ENCODE data around the gene KCNAB1. TPM values are rescaled to one million over a fixed set of nuclear protein-coding genes. Genes with fewer than 3 reads are reported as not detected.
A peak's percentile ranks its signal among the peaks of the same experiment; 100 is the strongest.

KCNAB1 gene
- total RNA-seq, 4 donors from 2014 or later, result 0.20 to 3.0 (median 1.6) TPM

GRCh38 chr3:156307704-156308103 lies 187.3 kb downstream of the KCNAB1 start:
- TF ChIP-seq POLR2AphosphoS5 (IDR thresholded peaks at IDR 0.05), result no peak
- no peak for TF ChIP-seq POLR2A (IDR thresholded peaks at IDR 0.05)
- TF ChIP-seq, protein P1, sequence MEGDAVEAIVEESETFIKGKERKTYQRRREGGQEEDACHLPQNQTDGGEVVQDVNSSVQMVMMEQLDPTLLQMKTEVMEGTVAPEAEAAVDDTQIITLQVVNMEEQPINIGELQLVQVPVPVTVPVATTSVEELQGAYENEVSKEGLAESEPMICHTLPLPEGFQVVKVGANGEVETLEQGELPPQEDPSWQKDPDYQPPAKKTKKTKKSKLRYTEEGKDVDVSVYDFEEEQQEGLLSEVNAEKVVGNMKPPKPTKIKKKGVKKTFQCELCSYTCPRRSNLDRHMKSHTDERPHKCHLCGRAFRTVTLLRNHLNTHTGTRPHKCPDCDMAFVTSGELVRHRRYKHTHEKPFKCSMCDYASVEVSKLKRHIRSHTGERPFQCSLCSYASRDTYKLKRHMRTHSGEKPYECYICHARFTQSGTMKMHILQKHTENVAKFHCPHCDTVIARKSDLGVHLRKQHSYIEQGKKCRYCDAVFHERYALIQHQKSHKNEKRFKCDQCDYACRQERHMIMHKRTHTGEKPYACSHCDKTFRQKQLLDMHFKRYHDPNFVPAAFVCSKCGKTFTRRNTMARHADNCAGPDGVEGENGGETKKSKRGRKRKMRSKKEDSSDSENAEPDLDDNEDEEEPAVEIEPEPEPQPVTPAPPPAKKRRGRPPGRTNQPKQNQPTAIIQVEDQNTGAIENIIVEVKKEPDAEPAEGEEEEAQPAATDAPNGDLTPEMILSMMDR (IDR thresholded peaks at IDR 0.05), result no peak
- TF ChIP-seq EP300 (IDR thresholded peaks at IDR 0.05; ENCODE audit: low read depth), result no peak
- H3K36me3 ChIP-seq, result no peaks in the 10 kb centered on the region
- no peaks in the 10 kb centered on the region for H3K4me1 ChIP-seq
- H3K27me3 ChIP-seq, result no peaks in the 10 kb centered on the region
- 29 to 33% methylated on average over 3 to 4 of the region's 4 CpGs for WGBS, 2 donors (ENCODE audit: low coverage in 1 of 2)
- H3K9me3 ChIP-seq, result no peaks in the 10 kb centered on the region
- intact Hi-C loops (cut with DNase I; ENCODE audit: low total_unique reads) (no loop called here), in situ Hi-C loops (cut with MboI; ENCODE audit: low pct_ligation_motif_present in 1 of 4, low pct_unique_long_range_greater_than_20kb in 1 of 4, low sequenced_read_pairs in 3 of 4) (no loop called here)
- H3K27ac ChIP-seq, result no peak overlapping the region
- no peak overlapping the region for H3K4me3 ChIP-seq
- DNase-seq, result peak; percentile 50

DNA sequence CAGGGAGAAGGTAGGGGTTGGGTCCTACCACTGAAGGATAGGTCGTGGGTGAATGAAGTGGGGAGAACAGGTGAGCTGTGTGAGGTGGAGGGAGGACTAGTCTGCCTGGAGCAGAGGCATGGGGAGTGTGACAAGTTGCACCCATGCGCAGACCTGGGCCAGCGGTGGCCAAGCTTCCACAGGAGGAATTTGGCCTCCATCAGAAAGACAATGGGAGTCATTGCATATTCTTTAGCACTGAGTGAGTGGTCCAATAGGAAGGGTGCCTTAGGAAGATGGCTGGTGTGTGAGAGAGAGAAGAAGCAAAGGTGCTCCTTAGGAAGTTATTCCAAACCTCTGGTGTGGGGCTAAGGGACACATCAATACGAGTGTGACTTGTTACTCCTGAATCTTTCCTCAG lies 191.1 kb downstream of the KCNAB1 start:
- WGBS, 2 donors (ENCODE audit: low coverage in 1 of 2), result 77 to 92% methylated on average over 4 of the region's 4 CpGs
- TF ChIP-seq POLR2AphosphoS5 (IDR thresholded peaks at IDR 0.05) (no peak), EP300 (IDR thresholded peaks at IDR 0.05; ENCODE audit: low read depth) (no peak), POLR2A (IDR thresholded peaks at IDR 0.05) (no peak)
- TF ChIP-seq, protein P1 (IDR thresholded peaks at IDR 0.05), result no peak
- H3K36me3 ChIP-seq, result no peaks in the 10 kb centered on the region
- no peaks in the 10 kb centered on the region for H3K4me1 ChIP-seq
- no peaks in the 10 kb centered on the region for H3K27me3 ChIP-seq
- intact Hi-C loops (cut with DNase I; ENCODE audit: low total_unique reads) (no loop called here), in situ Hi-C loops (cut with MboI; ENCODE audit: low pct_ligation_motif_present in 1 of 4, low pct_unique_long_range_greater_than_20kb in 1 of 4, low sequenced_read_pairs in 3 of 4) (no loop called here)
- H3K27ac ChIP-seq, result no peak overlapping the region
- H3K9me3 ChIP-seq, result no peaks in the 10 kb centered on the region
- DNase-seq, result no peak
- no peak overlapping the region for H3K4me3 ChIP-seq

DNA sequence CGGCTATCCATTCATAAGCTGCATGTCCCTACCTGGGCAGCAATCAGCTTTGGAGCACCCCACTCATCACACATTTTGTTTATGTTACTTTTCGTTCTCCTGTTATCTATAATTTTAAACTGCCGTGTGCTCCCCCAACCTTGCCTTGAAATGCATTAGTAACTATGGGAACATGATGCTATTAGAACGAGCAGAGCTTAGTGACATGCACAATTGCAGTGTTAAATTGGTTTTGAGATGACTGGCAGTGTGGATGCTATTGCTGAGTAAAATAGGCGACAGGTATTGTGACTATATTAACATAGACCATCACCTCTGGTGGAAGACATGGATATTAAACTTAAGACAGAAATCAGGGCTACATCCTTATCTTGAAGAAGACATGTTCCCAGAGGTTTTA lies 191.6 kb downstream of the KCNAB1 start:
- intact Hi-C loops (cut with DNase I; ENCODE audit: low total_unique reads), result no loop called here
- Histone ChIP-seq H3K36me3 (no peaks in the 10 kb centered on the region), H3K27me3 (no peaks in the 10 kb centered on the region), H3K27ac (no peak overlapping the region), H3K4me1 (no peaks in the 10 kb centered on the region), H3K4me3 (no peak overlapping the region), H3K9me3 (no peaks in the 10 kb centered on the region)
- WGBS, 2 donors (ENCODE audit: low coverage in 1 of 2), result 81 to 92% methylated on average over 4 to 5 of the region's 5 CpGs
- no peak for DNase-seq
- no peak for TF ChIP-seq POLR2AphosphoS5 (IDR thresholded peaks at IDR 0.05)
- TF ChIP-seq, protein P1 (IDR thresholded peaks at IDR 0.05), result no peak
- in situ Hi-C loops (cut with MboI; ENCODE audit: low pct_ligation_motif_present in 1 of 4, low pct_unique_long_range_greater_than_20kb in 1 of 4, low sequenced_read_pairs in 3 of 4), result no loop called here

DNA sequence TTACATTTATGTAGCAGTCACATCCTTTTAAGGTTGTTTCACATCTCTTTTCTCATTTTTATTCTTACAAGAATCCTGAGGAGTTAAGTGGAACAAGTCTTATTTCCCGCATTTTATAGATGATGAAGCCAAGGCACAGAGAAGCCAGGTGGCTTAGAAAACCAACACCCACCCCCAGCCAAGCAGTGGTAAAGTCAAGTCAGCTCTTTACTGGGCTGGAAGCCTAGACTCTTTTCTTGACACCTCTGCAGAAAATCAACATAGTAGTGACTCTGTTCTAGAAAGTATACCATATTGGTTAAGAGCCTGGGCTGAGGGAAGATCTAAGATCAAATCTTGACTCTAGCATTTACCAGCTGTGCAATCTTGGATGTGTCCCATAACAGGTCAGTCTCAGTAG lies 195.7 kb downstream of the KCNAB1 start:
- Histone ChIP-seq H3K4me1 (no peaks in the 10 kb centered on the region), H3K27ac (no peak overlapping the region), H3K27me3 (no peaks in the 10 kb centered on the region), H3K36me3 (no peaks in the 10 kb centered on the region), H3K4me3 (no peak overlapping the region), H3K9me3 (no peaks in the 10 kb centered on the region)
- 60 to 79% methylated on average over 1 of the region's 1 CpG for WGBS, 2 donors (ENCODE audit: low coverage in 1 of 2)
- TF ChIP-seq, protein P1 (IDR thresholded peaks at IDR 0.05), result no peak
- TF ChIP-seq EP300 (IDR thresholded peaks at IDR 0.05; ENCODE audit: low read depth), result no peak
- TF ChIP-seq POLR2A (IDR thresholded peaks at IDR 0.05), result no peak
- no peak for TF ChIP-seq POLR2AphosphoS5 (IDR thresholded peaks at IDR 0.05)
- in situ Hi-C loops (cut with MboI; ENCODE audit: low pct_ligation_motif_present in 1 of 4, low pct_unique_long_range_greater_than_20kb in 1 of 4, low sequenced_read_pairs in 3 of 4), result no loop called here
- no peak for DNase-seq
- intact Hi-C loops (cut with DNase I; ENCODE audit: low total_unique reads), result no loop called here

All from transverse colon (tissue), 4 donors.